CD14-positive monocyte (primary cell): ENCODE results near the gene BTBD6. TPM values are rescaled to one million over a fixed set of nuclear protein-coding genes. Genes with fewer than 3 reads are reported as not detected.

Source experiments
- DNase-seq, 3 donors: peaks; one replicate each; pipeline ENCODE4 v3.0.0-alpha.2; 2011 to 2022
- H2AFZ ChIP-seq: 2 replicates; pipeline ENCODE4 v1.6.0; 2012; ENCODE audit warnings: mild to moderate bottlenecking, low read depth, low read length, inconsistent platforms; ENCODE audit not compliant: insufficient read depth, poor library complexity, severe bottlenecking
- H3K27ac ChIP-seq, 2 donors: 1 replicate in 1 of 2; 2 replicates in 1 of 2; pipeline ENCODE4 v1.5.1; 2012 to 2013; ENCODE audit warnings: low read length in 2 of 2, control low read depth in 1 of 2, inconsistent platforms in 1 of 2, low read depth in 1 of 2, mild to moderate bottlenecking in 1 of 2
- H3K27me3 ChIP-seq, 2 donors: one replicate each; pipeline versions ENCODE4 v1.6.0 to v1.6.1; 2011 to 2013; ENCODE audit warnings: low read length in 2 of 2; ENCODE audit not compliant: control insufficient read depth in 2 of 2, insufficient read depth in 2 of 2
- H3K36me3 ChIP-seq, 2 donors: replicated peaks in 1 of 2; 1 replicate in 1 of 2; 2 replicates in 1 of 2; pipeline versions ENCODE4 v1.5.1 to v1.6.1; 2012 to 2013; ENCODE audit warnings: low read length in 2 of 2, control low read depth in 1 of 2, inconsistent platforms in 1 of 2, mild to moderate bottlenecking in 1 of 2; ENCODE audit not compliant: insufficient read depth in 2 of 2, control insufficient read depth in 1 of 2
- H3K4me1 ChIP-seq, 2 donors: 1 replicate in 1 of 2; 2 replicates in 1 of 2; pipeline versions ENCODE4 v1.5.1 to v1.6.1; 2012 to 2013; ENCODE audit warnings: low read length in 2 of 2, control low read depth in 1 of 2, inconsistent platforms in 1 of 2, mild to moderate bottlenecking in 1 of 2, moderate library complexity in 1 of 2; ENCODE audit not compliant: insufficient read depth in 2 of 2, control insufficient read depth in 1 of 2
- H3K4me2 ChIP-seq: replicated peaks from 2 replicates; pipeline ENCODE3; 2012; ENCODE audit warnings: low read length, moderate library complexity, mild to moderate bottlenecking; ENCODE audit not compliant: poor library complexity, severe bottlenecking; ENCODE audit errors: extremely low read depth
- H3K4me3 ChIP-seq, 3 experiments: fragments of 200-600 bp in 1 of 3; sonication (generic) in 1 of 3; replicated peaks in 1 of 3; 1 replicate in 2 of 3; 2 replicates in 1 of 3; pipeline ENCODE4 v1.5.1; 2011 to 2013; ENCODE audit warnings: low read length in 3 of 3, mild to moderate bottlenecking in 3 of 3, control low read depth in 2 of 3, low read depth in 2 of 3, inconsistent platforms in 1 of 3, moderate library complexity in 1 of 3
- H3K79me2 ChIP-seq: 2 replicates; pipeline ENCODE4 v1.6.0; 2012; ENCODE audit warnings: mild to moderate bottlenecking, control low read depth, inconsistent platforms, low read length, moderate library complexity; ENCODE audit not compliant: insufficient read depth
- H3K9ac ChIP-seq: 2 replicates; pipeline ENCODE4 v1.6.0; 2017; ENCODE audit warnings: low read length, mild to moderate bottlenecking; ENCODE audit not compliant: insufficient read depth, poor library complexity, severe bottlenecking
- H3K9me3 ChIP-seq, 2 donors: replicated peaks in 1 of 2; 1 replicate in 1 of 2; 2 replicates in 1 of 2; pipeline versions ENCODE4 v1.5.1 to v1.6.1; 2012 to 2013; ENCODE audit warnings: low read length in 2 of 2, control low read depth in 1 of 2; ENCODE audit not compliant: control insufficient read depth in 1 of 2, insufficient read depth in 1 of 2
- H4K20me1 ChIP-seq: 2 replicates; pipeline ENCODE4 v1.6.0; 2012; ENCODE audit warnings: mild to moderate bottlenecking, low read length, control low read depth, moderate library complexity; ENCODE audit not compliant: insufficient read depth
- H3K27ac Mint-ChIP-seq, 7 donors: one replicate each; pipeline ENCODE4 v1.8.0; 2020; ENCODE audit warnings: mild to moderate bottlenecking in 7 of 7, mixed read lengths in 7 of 7, moderate library complexity in 6 of 7, inconsistent platforms in 2 of 7
- H3K27me3 Mint-ChIP-seq, 3 donors: one replicate each; pipeline ENCODE4 v1.8.0; 2021 to 2022; ENCODE audit warnings: low read depth in 3 of 3, mild to moderate bottlenecking in 3 of 3, mixed read lengths in 3 of 3, moderate library complexity in 3 of 3, inconsistent platforms in 1 of 3
- H3K36me3 Mint-ChIP-seq, 2 donors: one replicate each; pipeline ENCODE4 v1.8.0; 2020; ENCODE audit warnings: mixed read lengths in 2 of 2, inconsistent platforms in 1 of 2, mild to moderate bottlenecking in 1 of 2
- H3K4me1 Mint-ChIP-seq: one replicate; pipeline ENCODE4 v1.8.0; 2020; ENCODE audit warnings: mild to moderate bottlenecking, mixed read lengths
- H3K4me3 Mint-ChIP-seq, 2 donors: one replicate each; pipeline ENCODE4 v1.8.0; 2020; ENCODE audit warnings: mild to moderate bottlenecking in 2 of 2, mixed read lengths in 2 of 2, moderate library complexity in 1 of 2
- H3K9me3 Mint-ChIP-seq, 7 donors: one replicate each; pipeline ENCODE4 v1.8.0; 2020 to 2022; ENCODE audit warnings: mixed read lengths in 7 of 7, mild to moderate bottlenecking in 6 of 7, moderate library complexity in 6 of 7, inconsistent platforms in 2 of 7
- WGBS: methylation state at CpG from one replicate; pipeline ENCODE4 v1.1.5; 2013; ENCODE audit warnings: missing lambda C conversion rate; ENCODE audit not compliant: insufficient coverage; 5-methylcytosine and 5-hydroxymethylcytosine counted together
- intact Hi-C, 2 donors: fragments of 100-400 bp; cut with micrococcal nuclease; formaldehyde crosslinking; loops; one replicate each; pipeline versions ENCODE4 v1.15.0 to v1.15.1; 2023
- polyA plus RNA-seq, 3 donors: library from polyadenylated mRNA; depleted of rRNA in 1 of 3; unstranded in 2 of 3; stranded (reverse) in 1 of 3; fragments of 300-500 nt in 2 of 3; fragments of >200 nt in 1 of 3; fragmentation: Illumina TruSeq in 2 of 3; gene quantifications; 1 replicate in 2 of 3; 2 replicates in 1 of 3; pipeline ENCODE4 v1.2.3, GENCODE V29; 2012 to 2021
- TF ChIP-seq, protein P1 (sequence below): fragments of 200-600 bp; IDR thresholded peaks from one replicate; pipeline ENCODE4 v1.8.0; 2022; ENCODE audit warnings: antibody characterized with exemption, mild to moderate bottlenecking

Gene BTBD6
- polyA plus RNA-seq, 3 donors = 1.3 to 24.4 (median 6.3) TPM

DNA sequence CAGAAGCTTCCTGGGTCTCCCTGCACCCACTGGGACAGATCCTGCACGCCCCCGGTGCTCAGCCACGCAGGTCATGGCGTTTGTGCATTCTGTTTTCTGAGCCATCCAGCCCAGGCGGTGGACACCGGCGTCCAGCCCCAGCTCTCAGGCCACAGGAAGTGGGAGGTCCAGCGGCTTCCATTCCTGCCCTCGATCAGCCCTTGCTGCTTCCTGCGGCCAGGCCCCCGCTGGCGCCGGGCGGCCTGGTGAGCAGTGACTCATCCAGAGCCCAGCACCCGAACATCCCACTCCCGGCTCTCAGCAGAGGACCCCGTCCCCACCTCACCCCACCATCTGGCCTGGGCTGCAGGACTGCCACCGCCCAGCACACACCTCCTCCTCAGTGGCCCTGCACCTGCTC, 49.2 kb upstream of the BTBD6 start:
- Histone ChIP-seq H4K20me1 (no peaks in the 10 kb centered on the region), H3K4me1 (peaks cover 21 to 25% of the 10 kb centered on the region in 2 donors), H3K27me3 (peaks cover 19 to 87% of the 10 kb centered on the region in 2 donors), H3K79me2 (no peaks in the 10 kb centered on the region), H3K9ac (no peak overlapping the region), H3K4me3 (no peak overlapping the region), H3K27ac (no peak overlapping the region), H3K36me3 (no peaks in the 10 kb centered on the region), H3K4me2 (no peak overlapping the region), H2AFZ (no peak overlapping the region), H3K9me3 (peaks cover 0 to 4% of the 10 kb centered on the region in 2 donors)
- Mint-ChIP-seq H3K27me3 (peaks cover 58 to 87% (median 63%) of the 10 kb centered on the region in 3 donors), H3K36me3 (no peaks in the 10 kb centered on the region), H3K4me1 (peaks cover 19% of the 10 kb centered on the region), H3K27ac (no peak overlapping the region), H3K4me3 (peak overlapping the region in 1 of 2 donors; percentile 61), H3K9me3 (peaks cover 0 to 4% (median 0%) of the 10 kb centered on the region in 7 donors)
- 46% methylated on average over 18 of the region's 18 CpGs for WGBS
- intact Hi-C loops = no loop called here
- DNase-seq = no peak
- TF ChIP-seq, protein P1, sequence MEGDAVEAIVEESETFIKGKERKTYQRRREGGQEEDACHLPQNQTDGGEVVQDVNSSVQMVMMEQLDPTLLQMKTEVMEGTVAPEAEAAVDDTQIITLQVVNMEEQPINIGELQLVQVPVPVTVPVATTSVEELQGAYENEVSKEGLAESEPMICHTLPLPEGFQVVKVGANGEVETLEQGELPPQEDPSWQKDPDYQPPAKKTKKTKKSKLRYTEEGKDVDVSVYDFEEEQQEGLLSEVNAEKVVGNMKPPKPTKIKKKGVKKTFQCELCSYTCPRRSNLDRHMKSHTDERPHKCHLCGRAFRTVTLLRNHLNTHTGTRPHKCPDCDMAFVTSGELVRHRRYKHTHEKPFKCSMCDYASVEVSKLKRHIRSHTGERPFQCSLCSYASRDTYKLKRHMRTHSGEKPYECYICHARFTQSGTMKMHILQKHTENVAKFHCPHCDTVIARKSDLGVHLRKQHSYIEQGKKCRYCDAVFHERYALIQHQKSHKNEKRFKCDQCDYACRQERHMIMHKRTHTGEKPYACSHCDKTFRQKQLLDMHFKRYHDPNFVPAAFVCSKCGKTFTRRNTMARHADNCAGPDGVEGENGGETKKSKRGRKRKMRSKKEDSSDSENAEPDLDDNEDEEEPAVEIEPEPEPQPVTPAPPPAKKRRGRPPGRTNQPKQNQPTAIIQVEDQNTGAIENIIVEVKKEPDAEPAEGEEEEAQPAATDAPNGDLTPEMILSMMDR = no peak

- Histone ChIP-seq H3K27me3 (peaks cover 14 to 80% of the 10 kb centered on the region in 2 donors), H3K79me2 (no peaks in the 10 kb centered on the region), H3K9me3 (no peaks in the 10 kb centered on the region), H3K4me2 (no peak overlapping the region), H3K27ac (no peak overlapping the region), H2AFZ (no peak overlapping the region), H3K36me3 (no peaks in the 10 kb centered on the region), H3K4me1 (peaks cover 21 to 25% of the 10 kb centered on the region in 2 donors), H3K9ac (no peak overlapping the region), H4K20me1 (no peaks in the 10 kb centered on the region), H3K4me3 (no peak overlapping the region)
- no peak for DNase-seq
- intact Hi-C loops = loop anchor here in 1 of 2 donors (5.0 kb wide), 1 partner anchor 327 kb away; the partner anchor contains the start of gene TMEM121
- Mint-ChIP-seq H3K9me3 (peaks cover 0 to 4% (median 0%) of the 10 kb centered on the region in 7 donors), H3K4me3 (peak overlapping the region in 1 of 2 donors; percentile 59), H3K27ac (no peak overlapping the region), H3K27me3 (peaks cover 57 to 87% (median 61%) of the 10 kb centered on the region in 3 donors), H3K4me1 (peaks cover 19% of the 10 kb centered on the region), H3K36me3 (no peaks in the 10 kb centered on the region)
- WGBS = 94% methylated on average over 10 of the region's 10 CpGs
- TF ChIP-seq, protein P1 = no peak
These were observed 48.3 kb upstream of the BTBD6 start for GRCh38 chr14:105200074-105200473.
